SK-N-SH (cell line): ENCODE results near the gene RAD51. TPM values are rescaled to one million over a fixed set of nuclear protein-coding genes. Genes with fewer than 3 reads are reported as not detected.

Source experiments
- CTCF ChIA-PET: fragments of 300-600, 350-600 bp; formaldehyde crosslinking; extraction: SDS; loops from one replicate; lab custom pipeline; 2021; lab: Yijun Ruan, JAX
- POLR2A ChIA-PET: fragments of 350-600 bp; sonication (Branson Sonifier 250); formaldehyde crosslinking; extraction: SDS; loops from one replicate; lab custom pipeline; 2020; ENCODE audit warnings: antibody characterized with exemption, inconsistent platforms; lab: Yijun Ruan, JAX
- DNase-seq: peaks from one replicate; pipeline ENCODE4 v3.0.0; 2012
- H2AFZ ChIP-seq: fragments of 200-600 bp; sonication (generic); 2 replicates; pipeline ENCODE4 v1.8.1; 2016; ENCODE audit warnings: antibody characterized with exemption, mild to moderate bottlenecking, low read depth
- H3F3A ChIP-seq: fragments of 200-600 bp; sonication (generic); replicated peaks from 2 replicates; pipeline ENCODE3; 2016; ENCODE audit warnings: antibody characterized with exemption, mild to moderate bottlenecking; ENCODE audit not compliant: insufficient read depth
- H3K27ac ChIP-seq, 2 experiments: fragments of 200-500 bp in 1 of 2; fragments of 200-600 bp in 1 of 2; sonication (Bioruptor generic) in 1 of 2; sonication (generic), shearing (Covaris generic) in 1 of 2; 2 replicates each; pipeline versions ENCODE4 v1.5.1 to v1.6.1; 2014 to 2016; ENCODE audit warnings: low read depth in 2 of 2, inconsistent platforms in 1 of 2, low read length in 1 of 2, mild to moderate bottlenecking in 1 of 2, mixed read lengths in 1 of 2
- H3K27me3 ChIP-seq: fragments of 200-600 bp; sonication (generic), shearing (Covaris generic); 2 replicates; pipeline ENCODE4 v1.6.1; 2016; ENCODE audit warnings: mixed run types; ENCODE audit not compliant: insufficient read depth
- H3K36me3 ChIP-seq, 2 experiments: fragments of 200-500 bp in 1 of 2; fragments of 200-600 bp in 1 of 2; sonication (Bioruptor generic) in 1 of 2; sonication (generic) in 1 of 2; replicated peaks in 1 of 2; 2 replicates each; pipeline versions ENCODE3 to v1.5.1; 2014 to 2016; ENCODE audit warnings: low read length in 1 of 2, mild to moderate bottlenecking in 1 of 2; ENCODE audit not compliant: insufficient read depth in 2 of 2, control insufficient read depth in 1 of 2
- H3K4me1 ChIP-seq, 2 experiments: fragments of 200-500 bp in 1 of 2; fragments of 200-600 bp in 1 of 2; sonication (Bioruptor generic) in 1 of 2; sonication (generic), shearing (Covaris generic) in 1 of 2; 2 replicates each; pipeline versions ENCODE4 v1.5.1 to v1.6.1; 2014 to 2016; ENCODE audit warnings: low read depth in 1 of 2, low read length in 1 of 2, mixed run types in 1 of 2; ENCODE audit not compliant: insufficient read depth in 2 of 2, control insufficient read depth in 1 of 2
- H3K4me2 ChIP-seq: fragments of 200-600 bp; sonication (generic), shearing (Covaris generic); 2 replicates; pipeline ENCODE4 v1.6.1; 2017; ENCODE audit warnings: mixed run types
- H3K4me3 ChIP-seq, 2 experiments: fragments of 200-500 bp in 1 of 2; fragments of 200-600 bp in 1 of 2; sonication (Bioruptor generic) in 1 of 2; sonication (generic), shearing (Covaris generic) in 1 of 2; 2 replicates each; pipeline versions ENCODE4 v1.5.1 to v1.8.1; 2014 to 2016; ENCODE audit warnings: low read depth in 2 of 2, inconsistent platforms in 1 of 2, low read length in 1 of 2, mild to moderate bottlenecking in 1 of 2, mixed read lengths in 1 of 2, moderate library complexity in 1 of 2
- H3K79me2 ChIP-seq: fragments of 200-600 bp; sonication (generic); 2 replicates; pipeline ENCODE4 v1.8.1; 2017; ENCODE audit warnings: mild to moderate bottlenecking; ENCODE audit not compliant: insufficient read depth
- H3K9ac ChIP-seq: fragments of 200-600 bp; sonication (generic); 2 replicates; pipeline ENCODE4 v1.6.1; 2017; ENCODE audit warnings: mixed run types
- H3K9me2 ChIP-seq: fragments of 200-600 bp; sonication (generic); 2 replicates; pipeline ENCODE4 v1.6.1; 2017; ENCODE audit warnings: mixed run types
- H3K9me3 ChIP-seq: fragments of 200-600 bp; sonication (generic); 2 replicates; pipeline ENCODE4 v1.6.1; 2017; ENCODE audit warnings: mixed run types, mild to moderate bottlenecking, moderate library complexity
- H4K20me1 ChIP-seq: fragments of 200-600 bp; sonication (generic); 2 replicates; pipeline ENCODE4 v1.6.1; 2017; ENCODE audit warnings: mild to moderate bottlenecking, mixed run types; ENCODE audit not compliant: insufficient read depth
- CHD2 ChIP-seq: fragments of 150-350 bp; IDR thresholded peaks from 2 replicates; pipeline ENCODE4 v1.6.1; 2018; ENCODE audit warnings: low read length; ENCODE audit not compliant: partially characterized antibody
- ELF1 ChIP-seq: IDR thresholded peaks from 2 replicates; pipeline ENCODE4 v1.4.0; 2012
- EP300 ChIP-seq, 2 experiments: IDR thresholded peaks; 2 replicates each; pipeline versions ENCODE4 v1.4.0 to v1.6.1; 2012; ENCODE audit warnings: borderline replicate concordance in 1 of 2, low read depth in 1 of 2, low read length in 1 of 2
- FOXJ3 ChIP-seq: sonication (generic); formaldehyde crosslinking; IDR thresholded peaks from 2 replicates; pipeline ENCODE4 v1.5.1; 2020; ENCODE audit warnings: mild to moderate bottlenecking, missing genetic modification reagents
- FOXM1 ChIP-seq: IDR thresholded peaks from 2 replicates; pipeline ENCODE4 v1.4.0; 2012; ENCODE audit warnings: low read depth, mild to moderate bottlenecking
- GATA2 ChIP-seq: sonication (generic); formaldehyde crosslinking; IDR thresholded peaks from 2 replicates; pipeline ENCODE4 v1.5.0; 2020; ENCODE audit warnings: mild to moderate bottlenecking, missing genetic modification reagents
- JUND ChIP-seq: IDR thresholded peaks from 2 replicates; pipeline ENCODE4 v1.4.0; 2012
- MAX ChIP-seq: IDR thresholded peaks from 2 replicates; pipeline ENCODE4 v1.4.0; 2012; ENCODE audit warnings: low read depth
- MEF2A ChIP-seq: IDR thresholded peaks from 2 replicates; pipeline ENCODE4 v1.4.0; 2012; ENCODE audit warnings: low read depth, borderline replicate concordance
- MXI1 ChIP-seq: IDR thresholded peaks from 2 replicates; pipeline ENCODE4 v1.6.1; 2012; ENCODE audit warnings: mild to moderate bottlenecking, low read depth, low read length, improper control_type of control experiment
- NFIC ChIP-seq: IDR thresholded peaks from 2 replicates; pipeline ENCODE4 v1.4.0; 2012; ENCODE audit warnings: borderline replicate concordance
- NRF1 ChIP-seq: IDR thresholded peaks from 2 replicates; pipeline ENCODE4 v1.6.1; 2012; ENCODE audit warnings: low read depth, mild to moderate bottlenecking, low read length
- RXRA ChIP-seq: IDR thresholded peaks from 2 replicates; pipeline ENCODE4 v1.4.0; 2012; ENCODE audit warnings: low read depth, mild to moderate bottlenecking, borderline replicate concordance
- SIN3A ChIP-seq: IDR thresholded peaks from 2 replicates; pipeline ENCODE4 v1.6.1; 2012; ENCODE audit warnings: low read depth, mild to moderate bottlenecking, low read length, moderate library complexity, borderline replicate concordance
- SMC3 ChIP-seq: IDR thresholded peaks from 2 replicates; pipeline ENCODE4 v1.6.1; 2012; ENCODE audit warnings: low read depth, low read length, improper control_type of control experiment
- TAF1 ChIP-seq: IDR thresholded peaks from 2 replicates; pipeline ENCODE4 v1.6.1; 2012; ENCODE audit warnings: low read depth, mild to moderate bottlenecking, low read length, moderate library complexity, borderline replicate concordance
- YY1 ChIP-seq: IDR thresholded peaks from 2 replicates; pipeline ENCODE4 v1.4.0; 2012; ENCODE audit warnings: low read depth, mild to moderate bottlenecking
- WGBS: methylation state at CpG from one replicate; pipeline ENCODE4 v1.1.6; 2017; ENCODE audit warnings: low lambda C conversion rate; 5-methylcytosine and 5-hydroxymethylcytosine counted together
- polyA plus RNA-seq, 3 experiments: library from polyadenylated mRNA; depleted of rRNA; stranded (reverse); fragments of >200 nt; gene quantifications; 2 replicates each; pipeline ENCODE4 v1.2.3, GENCODE V29; 2012
- TF ChIP-seq, protein P1 (sequence below): IDR thresholded peaks from 2 replicates; pipeline ENCODE4; 2012
- TF ChIP-seq, protein P2 (sequence below): fragments of 150-350 bp; IDR thresholded peaks from 2 replicates; pipeline ENCODE4 v1.6.1; 2017; ENCODE audit warnings: antibody characterized with exemption, low read length, low read depth, borderline replicate concordance
- TF ChIP-seq, protein P3 (sequence below): IDR thresholded peaks from 2 replicates; pipeline ENCODE4 v1.4.0; 2012; ENCODE audit warnings: low read depth, borderline replicate concordance

Gene RAD51
- polyA plus RNA-seq, 1 of the 3 experiments (the other 2 are of a cell fraction) = 7.6 TPM

DNA sequence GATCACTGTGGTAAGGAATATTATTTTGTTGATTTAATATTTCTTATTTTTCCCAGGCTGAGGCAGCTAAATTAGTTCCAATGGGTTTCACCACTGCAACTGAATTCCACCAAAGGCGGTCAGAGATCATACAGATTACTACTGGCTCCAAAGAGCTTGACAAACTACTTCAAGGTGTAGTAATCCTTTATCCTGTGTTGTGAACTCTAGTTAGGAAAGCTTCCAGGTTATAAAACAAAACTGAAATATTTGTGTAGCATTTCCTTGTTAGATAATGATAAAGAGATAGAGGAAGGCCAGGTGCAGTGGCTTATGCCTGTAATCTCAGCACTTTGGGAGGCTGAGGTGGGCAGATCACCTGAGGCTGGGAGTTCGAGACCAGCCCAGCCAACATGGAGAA lies 11.1 kb downstream of the RAD51 start:
- Histone ChIP-seq H4K20me1 (no peaks in the 10 kb centered on the region), H3K4me2 (no peak overlapping the region), H3K27me3 (no peaks in the 10 kb centered on the region), H3K4me1 (no peaks in the 10 kb centered on the region), H2AFZ (no peak overlapping the region), H3K4me3 (no peak overlapping the region), H3K9me2 (no peaks in the 10 kb centered on the region), H3F3A (no peaks in the 10 kb centered on the region), H3K36me3 (peaks cover 6 to 27% of the 10 kb centered on the region in 2 experiments), H3K9me3 (no peaks in the 10 kb centered on the region), H3K27ac (no peak overlapping the region), H3K79me2 (0 out of 2 replicates have a peak, but pooled peaks cover 3% of the 10 kb centered on the region), H3K9ac (no peak overlapping the region)
- 95% methylated on average over 2 of the region's 2 CpGs for WGBS
- ChIA-PET POLR2A (no interaction called here), CTCF (interaction anchor here (1.5 to 4.9 kb wide), 2 partner anchors 12 to 76 kb away, joined by 3 to 22 read pairs; no protein-coding TSS in a partner anchor)
- TF ChIP-seq TAF1 (no peak), MXI1 (no peak), YY1 (no peak), SIN3A (no peak), FOXJ3 (CRISPR knock-in tag) (no peak), GATA2 (no peak), CHD2 (no peak), MEF2A (no peak), JUND (no peak), EP300 (IDR thresholded peaks at IDR 0.05; ENCODE audit: borderline replicate concordance in 1 of 2, low read depth in 1 of 2, low read length in 1 of 2) (no peak), RXRA (no peak), NFIC (no peak), SMC3 (no peak), NRF1 (no peak), FOXM1 (no peak), ELF1 (no peak), MAX (no peak)
- TF ChIP-seq, protein P1, sequence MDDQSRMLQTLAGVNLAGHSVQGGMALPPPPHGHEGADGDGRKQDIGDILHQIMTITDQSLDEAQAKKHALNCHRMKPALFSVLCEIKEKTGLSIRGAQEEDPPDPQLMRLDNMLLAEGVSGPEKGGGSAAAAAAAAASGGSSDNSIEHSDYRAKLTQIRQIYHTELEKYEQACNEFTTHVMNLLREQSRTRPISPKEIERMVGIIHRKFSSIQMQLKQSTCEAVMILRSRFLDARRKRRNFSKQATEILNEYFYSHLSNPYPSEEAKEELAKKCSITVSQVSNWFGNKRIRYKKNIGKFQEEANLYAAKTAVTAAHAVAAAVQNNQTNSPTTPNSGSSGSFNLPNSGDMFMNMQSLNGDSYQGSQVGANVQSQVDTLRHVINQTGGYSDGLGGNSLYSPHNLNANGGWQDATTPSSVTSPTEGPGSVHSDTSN = no peak
- TF ChIP-seq, protein P2, sequence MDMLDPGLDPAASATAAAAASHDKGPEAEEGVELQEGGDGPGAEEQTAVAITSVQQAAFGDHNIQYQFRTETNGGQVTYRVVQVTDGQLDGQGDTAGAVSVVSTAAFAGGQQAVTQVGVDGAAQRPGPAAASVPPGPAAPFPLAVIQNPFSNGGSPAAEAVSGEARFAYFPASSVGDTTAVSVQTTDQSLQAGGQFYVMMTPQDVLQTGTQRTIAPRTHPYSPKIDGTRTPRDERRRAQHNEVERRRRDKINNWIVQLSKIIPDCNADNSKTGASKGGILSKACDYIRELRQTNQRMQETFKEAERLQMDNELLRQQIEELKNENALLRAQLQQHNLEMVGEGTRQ = no peak
- TF ChIP-seq, protein P3, sequence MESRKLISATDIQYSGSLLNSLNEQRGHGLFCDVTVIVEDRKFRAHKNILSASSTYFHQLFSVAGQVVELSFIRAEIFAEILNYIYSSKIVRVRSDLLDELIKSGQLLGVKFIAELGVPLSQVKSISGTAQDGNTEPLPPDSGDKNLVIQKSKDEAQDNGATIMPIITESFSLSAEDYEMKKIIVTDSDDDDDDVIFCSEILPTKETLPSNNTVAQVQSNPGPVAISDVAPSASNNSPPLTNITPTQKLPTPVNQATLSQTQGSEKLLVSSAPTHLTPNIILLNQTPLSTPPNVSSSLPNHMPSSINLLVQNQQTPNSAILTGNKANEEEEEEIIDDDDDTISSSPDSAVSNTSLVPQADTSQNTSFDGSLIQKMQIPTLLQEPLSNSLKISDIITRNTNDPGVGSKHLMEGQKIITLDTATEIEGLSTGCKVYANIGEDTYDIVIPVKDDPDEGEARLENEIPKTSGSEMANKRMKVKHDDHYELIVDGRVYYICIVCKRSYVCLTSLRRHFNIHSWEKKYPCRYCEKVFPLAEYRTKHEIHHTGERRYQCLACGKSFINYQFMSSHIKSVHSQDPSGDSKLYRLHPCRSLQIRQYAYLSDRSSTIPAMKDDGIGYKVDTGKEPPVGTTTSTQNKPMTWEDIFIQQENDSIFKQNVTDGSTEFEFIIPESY = no peak
- DNase-seq = no peak
